SK-N-MC (cell line): Measurements from ENCODE around the gene TMEM109.

Experiments used
- DNase-seq: peaks from one replicate; pipeline ENCODE4 v3.0.0-alpha.2; 2011; ENCODE audit warnings: low read depth, low spot score
- H3K27ac ChIP-seq: fragments of 200-600 bp; sonication (generic); 2 replicates; pipeline ENCODE4 v1.5.1; 2016; ENCODE audit warnings: mixed run types
- H3K36me3 ChIP-seq: fragments of 200-600 bp; sonication (generic); 2 replicates; pipeline ENCODE4 v1.6.1; 2017; ENCODE audit warnings: antibody characterized with exemption, low read length, mixed read lengths; ENCODE audit not compliant: insufficient read depth
- H3K4me3 ChIP-seq: fragments of 200-600 bp; sonication (generic); 2 replicates; pipeline ENCODE4 v1.5.1; 2016
- H3K9ac ChIP-seq: fragments of 200-600 bp; sonication (generic); 2 replicates; pipeline ENCODE4 v1.8.0; 2017; ENCODE audit warnings: mixed run types, mixed read lengths; ENCODE audit not compliant: insufficient read length
- H3K9me3 ChIP-seq: fragments of 200-600 bp; sonication (generic); 2 replicates; pipeline ENCODE4 v1.6.1; 2017; ENCODE audit warnings: low read depth, mild to moderate bottlenecking, antibody characterized with exemption, low read length, moderate library complexity, mixed read lengths
- EZH2 ChIP-seq: fragments of 200-600 bp; sonication (generic); IDR thresholded peaks from one replicate; pipeline ENCODE4 v1.6.1; 2017; ENCODE audit warnings: antibody characterized with exemption
- FOXP2 ChIP-seq: optimal IDR thresholded peaks from 2 replicates; pipeline ENCODE3; 2011; ENCODE audit warnings: mild to moderate bottlenecking, moderate library complexity; ENCODE audit not compliant: insufficient read depth; ENCODE audit errors: extremely low read length, control extremely low read depth
- POLR2AphosphoS5 ChIP-seq: IDR thresholded peaks from 2 replicates; pipeline ENCODE4 v1.6.1; 2012; ENCODE audit warnings: mild to moderate bottlenecking, low read depth, low read length, borderline replicate concordance

Gene TMEM109

GRCh38 chr11:60924906-60925853 is 11.2 kb downstream of the TMEM109 start:
- no peak for DNase-seq
- Histone ChIP-seq H3K9ac (peak overlapping the region; percentile 89), H3K27ac (no peak overlapping the region), H3K4me3 (peak overlapping the region; percentile 91), H3K9me3 (no peaks in the 10 kb centered on the region), H3K36me3 (peaks cover 41% of the 10 kb centered on the region)
- no peak for TF ChIP-seq FOXP2
- TF ChIP-seq EZH2: no peak

GRCh38 chr11:60925868-60926267 is 11.9 kb downstream of the TMEM109 start:
- TF ChIP-seq FOXP2 (no peak), EZH2 (no peak), POLR2AphosphoS5 (no peak)
- peak overlapping the region; percentile 91 for H3K4me3 ChIP-seq
- H3K9me3 ChIP-seq: no peaks in the 10 kb centered on the region
- peaks cover 38% of the 10 kb centered on the region; the same call in 1 of the 2 replicates for H3K36me3 ChIP-seq
- H3K27ac ChIP-seq: no peak overlapping the region
- H3K9ac ChIP-seq: no peak overlapping the region
- DNase-seq: no peak

GRCh38 chr11:60926500-60926899 is 12.5 kb downstream of the TMEM109 start:
- no peak overlapping the region for H3K27ac ChIP-seq
- DNase-seq: no peak
- H3K9me3 ChIP-seq: no peaks in the 10 kb centered on the region
- H3K36me3 ChIP-seq: peaks cover 38% of the 10 kb centered on the region; the same call in 1 of the 2 replicates
- TF ChIP-seq FOXP2: no peak
- TF ChIP-seq POLR2AphosphoS5: no peak
- no peak overlapping the region for H3K9ac ChIP-seq
- H3K4me3 ChIP-seq: no peak overlapping the region

GRCh38 chr11:60927061-60927592 is 13.2 kb downstream of the TMEM109 start:
- no peak for DNase-seq

DNA sequence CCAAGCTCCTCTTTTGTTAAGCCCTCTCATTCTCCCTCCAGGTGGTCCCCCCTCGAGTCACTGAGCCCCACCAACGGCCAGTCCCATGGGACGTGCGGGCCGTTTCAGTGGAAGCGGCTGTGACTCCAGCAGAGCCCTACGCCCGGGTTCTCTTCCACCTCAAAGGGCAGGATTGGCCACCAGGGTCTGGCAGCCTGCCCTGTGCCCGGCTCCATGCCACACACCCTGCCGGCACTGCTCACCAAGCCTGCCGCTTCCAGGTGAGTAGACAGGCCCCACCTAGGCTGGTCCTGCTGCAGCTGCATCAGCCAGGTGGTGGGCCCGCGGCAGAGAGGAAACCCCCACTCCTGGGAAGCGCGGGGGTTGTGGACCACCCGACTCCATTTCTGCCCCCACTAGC is 13.6 kb downstream of the TMEM109 start:
- H3K36me3 ChIP-seq: peaks cover 35% of the 10 kb centered on the region; the same call in 1 of the 2 replicates
- no peak overlapping the region for H3K27ac ChIP-seq
- no peak overlapping the region for H3K4me3 ChIP-seq
- no peak overlapping the region for H3K9ac ChIP-seq
- no peaks in the 10 kb centered on the region for H3K9me3 ChIP-seq
- DNase-seq: no peak
- TF ChIP-seq FOXP2: no peak
- no peak for TF ChIP-seq EZH2
- TF ChIP-seq POLR2AphosphoS5: no peak

More at GRCh38 chr11:60927061-60927592, 13.2 kb downstream of the TMEM109 start:
- Histone ChIP-seq H3K4me3 (no peak overlapping the region), H3K9ac (no peak overlapping the region), H3K27ac (no peak overlapping the region), H3K9me3 (no peaks in the 10 kb centered on the region), H3K36me3 (peaks cover 38% of the 10 kb centered on the region; the same call in 1 of the 2 replicates)
- TF ChIP-seq FOXP2 (no peak), EZH2 (no peak), POLR2AphosphoS5 (no peak)

- TF ChIP-seq EZH2 (no peak), POLR2AphosphoS5 (no peak), FOXP2 (no peak)
- Histone ChIP-seq H3K27ac (no peak overlapping the region), H3K9me3 (no peaks in the 10 kb centered on the region), H3K9ac (no peak overlapping the region), H3K4me3 (no peak overlapping the region), H3K36me3 (peaks cover 30% of the 10 kb centered on the region; the same call in 1 of the 2 replicates)
- DNase-seq: no peak
Observed at GRCh38 chr11:60928563-60929001, 14.6 kb downstream of the TMEM109 start.

DNA sequence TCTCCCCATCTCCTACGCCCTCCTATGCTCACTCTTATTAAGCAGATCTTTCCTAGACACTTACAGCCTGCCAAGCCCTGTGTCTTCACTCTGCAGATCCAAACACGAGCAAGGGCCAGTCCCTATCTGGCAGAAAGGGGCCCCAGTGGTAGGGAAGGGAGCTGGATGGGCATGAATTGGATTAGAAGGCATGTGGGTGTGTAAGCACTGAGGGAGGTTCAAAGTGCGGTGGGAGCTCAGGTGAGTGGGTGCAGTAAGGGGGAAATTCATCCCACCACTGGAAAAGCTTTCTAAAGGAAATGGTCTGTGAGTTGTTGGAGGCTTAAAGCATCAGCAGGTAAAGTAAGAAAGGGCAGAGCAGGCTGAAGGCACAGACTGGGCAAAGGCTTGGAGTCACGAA is 15.8 kb downstream of the TMEM109 start:
- H3K9ac ChIP-seq: no peak overlapping the region
- H3K9me3 ChIP-seq: no peaks in the 10 kb centered on the region
- H3K4me3 ChIP-seq: no peak overlapping the region
- TF ChIP-seq POLR2AphosphoS5 (no peak), FOXP2 (no peak), EZH2 (no peak)
- no peak overlapping the region for H3K27ac ChIP-seq
- no peak for DNase-seq
- peaks cover 30% of the 10 kb centered on the region; the same call in 1 of the 2 replicates for H3K36me3 ChIP-seq

- no peak for TF ChIP-seq POLR2AphosphoS5
- TF ChIP-seq FOXP2: no peak
- TF ChIP-seq EZH2: no peak
- H3K36me3 ChIP-seq: peaks cover 30% of the 10 kb centered on the region; the same call in 1 of the 2 replicates
- DNase-seq: no peak
- no peak overlapping the region for H3K9ac ChIP-seq
- no peaks in the 10 kb centered on the region for H3K9me3 ChIP-seq
- no peak overlapping the region for H3K4me3 ChIP-seq
- H3K27ac ChIP-seq: no peak overlapping the region
Observed at GRCh38 chr11:60930394-60930793, 16.4 kb downstream of the TMEM109 start.
